Epithelial cell of prostate (primary cell): ENCODE results near the gene SF3B3.

Experiments
- DNase-seq: peaks from one replicate; pipeline ENCODE4 v3.0.0-alpha.2; 2011; ENCODE audit warnings: low read depth, low spot score
- H3K27ac ChIP-seq: fragments of 450-650 bp; 2 replicates; pipeline ENCODE4 v1.5.1; 2017; ENCODE audit warnings: mild to moderate bottlenecking

Gene SF3B3

GRCh38 chr16:70523743-70524398 is at the start of gene SF3B3:
TSS of gene SF3B3 (plus strand) at chr16:70523816. CDS start at chr16:70526657, 2,841 bp downstream.
- peak within 1 kb of the TSS; percentile 80 for H3K27ac ChIP-seq
- no peak for DNase-seq

- no peak for DNase-seq
- no peak overlapping the region for H3K27ac ChIP-seq
Measured at GRCh38 chr16:70474320-70475053, 49.1 kb upstream of the SF3B3 start.

GRCh38 chr16:70475054-70475871 is 48.4 kb upstream of the SF3B3 start:
- DNase-seq, result no peak
- H3K27ac ChIP-seq, result peak overlapping the region; percentile 58

- DNase-seq, result no peak
- peak overlapping the region; percentile 58 for H3K27ac ChIP-seq
Measured at GRCh38 chr16:70476272-70477020, 47.2 kb upstream of the SF3B3 start.

- H3K27ac ChIP-seq, result no peak overlapping the region
- DNase-seq, result no peak
Measured at GRCh38 chr16:70478169-70478568, 45.4 kb upstream of the SF3B3 start.

- H3K27ac ChIP-seq, result no peak overlapping the region
- no peak for DNase-seq
Measured at GRCh38 chr16:70478912-70479341, 44.7 kb upstream of the SF3B3 start.

- no peak overlapping the region for H3K27ac ChIP-seq
- no peak for DNase-seq
Measured at GRCh38 chr16:70480127-70481105, 43.2 kb upstream of the SF3B3 start.

GRCh38 chr16:70481929-70482536 is 41.6 kb upstream of the SF3B3 start:
- DNase-seq, result no peak
- peak overlapping the region; percentile 18 for H3K27ac ChIP-seq

GRCh38 chr16:70482624-70483023 is 41.0 kb upstream of the SF3B3 start:
- DNase-seq, result no peak
- H3K27ac ChIP-seq, result peak overlapping the region; percentile 18

- no peak for DNase-seq
- no peak overlapping the region for H3K27ac ChIP-seq
Measured at GRCh38 chr16:70483426-70483825, 40.2 kb upstream of the SF3B3 start.

GRCh38 chr16:70484867-70485266 is 38.7 kb upstream of the SF3B3 start:
- DNase-seq, result no peak
- H3K27ac ChIP-seq, result no peak overlapping the region

GRCh38 chr16:70490261-70490660 is 33.4 kb upstream of the SF3B3 start:
- no peak overlapping the region for H3K27ac ChIP-seq
- no peak for DNase-seq

- H3K27ac ChIP-seq, result no peak overlapping the region
- no peak for DNase-seq
Measured at GRCh38 chr16:70493802-70494201, 29.8 kb upstream of the SF3B3 start.

GRCh38 chr16:70494202-70494770 is 29.3 kb upstream of the SF3B3 start:
- H3K27ac ChIP-seq, result no peak overlapping the region
- no peak for DNase-seq

GRCh38 chr16:70494777-70495176 is 28.8 kb upstream of the SF3B3 start:
- H3K27ac ChIP-seq, result no peak overlapping the region
- DNase-seq, result no peak

- no peak for DNase-seq
- H3K27ac ChIP-seq, result no peak overlapping the region
Measured at GRCh38 chr16:70495425-70496182, 28.0 kb upstream of the SF3B3 start.

- DNase-seq, result no peak
- no peak overlapping the region for H3K27ac ChIP-seq
Measured at GRCh38 chr16:70496513-70496912, 27.1 kb upstream of the SF3B3 start.

GRCh38 chr16:70508752-70509151 is 14.9 kb upstream of the SF3B3 start:
- peak overlapping the region; percentile 20 for H3K27ac ChIP-seq
- DNase-seq, result no peak
